ENCODE results near the gene SPSB1. TPM values are rescaled to one million over a fixed set of nuclear protein-coding genes. Genes with fewer than 3 reads are reported as not detected.
"Not testable (repeated sequence)": the region's sequence is repeated elsewhere in the genome, so short reads cannot be mapped to it uniquely, and the experiment has no call there.

SPSB1 gene
- total RNA-seq, 4 donors from 2014 or later = 40.0 to 82.1 (median 52.6) TPM

DNA sequence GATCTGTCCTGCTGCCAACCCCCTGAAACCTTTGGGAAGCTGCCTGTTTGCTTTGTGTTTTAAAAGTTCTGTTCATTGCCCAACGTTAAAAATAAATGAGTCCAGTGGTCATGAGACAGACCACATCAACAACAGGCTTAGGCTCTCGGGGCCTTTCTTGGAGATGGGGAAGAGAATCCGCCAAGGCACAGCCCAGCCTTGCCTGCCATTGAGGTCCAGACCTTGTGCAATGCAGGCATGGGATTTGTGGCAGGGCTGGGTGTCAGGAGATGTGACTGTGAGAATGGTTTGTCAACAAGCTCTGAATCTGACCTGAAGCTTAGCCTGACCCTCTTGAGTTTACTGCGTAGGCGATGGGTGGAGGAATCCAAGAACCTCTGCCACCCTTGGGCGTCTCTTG, 4.2 kb downstream of the SPSB1 start:
- peak overlapping the region in 1 of 4 donors; percentile 2 for H3K27ac ChIP-seq
- no peaks in the 10 kb centered on the region for H3K9me3 ChIP-seq
- intact Hi-C loops (cut with DNase I; ENCODE audit: low total_unique reads) (loop anchor here (10.0 kb wide), 1 partner anchor 78 kb away; no protein-coding TSS in a partner anchor), in situ Hi-C loops (cut with MboI; ENCODE audit: low pct_ligation_motif_present in 1 of 4, low pct_unique_long_range_greater_than_20kb in 1 of 4, low sequenced_read_pairs in 3 of 4) (loop anchor here in 1 of 4 donors (25.0 kb wide), 1 partner anchor 165 kb away; no protein-coding TSS in a partner anchor)
- DNase-seq = no peak
- no peak overlapping the region for H3K4me3 ChIP-seq
- H3K36me3 ChIP-seq = no peaks in the 10 kb centered on the region
- 85% methylated on average over 6 of the region's 6 CpGs; no CpG with 5 or more reads in 1 of the 2 donors for WGBS, 2 donors (ENCODE audit: low coverage in 1 of 2)
- TF ChIP-seq POLR2AphosphoS5 (IDR thresholded peaks at IDR 0.05) (peak in 1 of 3 donors; percentile 24), EP300 (IDR thresholded peaks at IDR 0.05; ENCODE audit: low read depth) (no peak)
- H3K4me1 ChIP-seq = peaks cover 32 to 64% (median 36%) of the 10 kb centered on the region in 4 donors
- H3K27me3 ChIP-seq = no peaks in the 10 kb centered on the region

GRCh38 chr1:9297831-9298230, 5.1 kb downstream of the SPSB1 start:
- no peak overlapping the region for H3K4me3 ChIP-seq
- no peaks in the 10 kb centered on the region for H3K36me3 ChIP-seq
- H3K27ac ChIP-seq = no peak overlapping the region
- DNase-seq = no peak
- H3K4me1 ChIP-seq = peaks cover 39 to 69% (median 44%) of the 10 kb centered on the region in 4 donors
- in situ Hi-C loops (cut with MboI; ENCODE audit: low pct_ligation_motif_present in 1 of 4, low pct_unique_long_range_greater_than_20kb in 1 of 4, low sequenced_read_pairs in 3 of 4) (loop anchor here in 1 of 4 donors (25.0 kb wide), 1 partner anchor 164 kb away; no protein-coding TSS in a partner anchor), intact Hi-C loops (cut with DNase I; ENCODE audit: low total_unique reads) (loop anchor here (10.0 kb wide), 1 partner anchor 77 kb away; no protein-coding TSS in a partner anchor)
- no peaks in the 10 kb centered on the region for H3K9me3 ChIP-seq
- H3K27me3 ChIP-seq = no peaks in the 10 kb centered on the region
- WGBS, 2 donors (ENCODE audit: low coverage in 1 of 2) = 46 to 76% methylated on average over 4 to 9 of the region's 9 CpGs
- TF ChIP-seq POLR2A (IDR thresholded peaks at IDR 0.05) (no peak), EP300 (IDR thresholded peaks at IDR 0.05; ENCODE audit: low read depth) (no peak), POLR2AphosphoS5 (IDR thresholded peaks at IDR 0.05) (no peak), CTCF (IDR thresholded peaks at IDR 0.05) (no peak)

- no peak overlapping the region for H3K27ac ChIP-seq
- WGBS, 2 donors (ENCODE audit: low coverage in 1 of 2) = 48 to 72% methylated on average over 3 of the region's 3 CpGs
- H3K4me1 ChIP-seq = peaks cover 44 to 73% (median 47%) of the 10 kb centered on the region in 4 donors
These were observed 5.6 kb downstream of the SPSB1 start for GRCh38 chr1:9298282-9298681.

GRCh38 chr1:9299571-9300541, 7.2 kb downstream of the SPSB1 start:
- DNase-seq = peak; percentile 77
- WGBS, 2 donors (ENCODE audit: low coverage in 1 of 2) = 75 to 86% methylated on average over 6 to 16 of the region's 16 CpGs
- not testable (repeated sequence) for H3K9me3 ChIP-seq, H3K27me3 ChIP-seq, H3K36me3 ChIP-seq, H3K4me3 ChIP-seq
- peak in 2 of 3 donors; percentile 47 to 70 for TF ChIP-seq POLR2AphosphoS5 (IDR thresholded peaks at IDR 0.05)
- Histone ChIP-seq H3K4me1 (peaks cover 44 to 69% (median 45%) of the 10 kb centered on the region in 4 donors), H3K27ac (peak overlapping the region; percentile 56 to 73 (median 60))
- in situ Hi-C loops (cut with MboI; ENCODE audit: low pct_ligation_motif_present in 1 of 4, low pct_unique_long_range_greater_than_20kb in 1 of 4, low sequenced_read_pairs in 3 of 4) (loop anchor here in 1 of 4 donors (25.0 kb wide), 1 partner anchor 162 kb away; no protein-coding TSS in a partner anchor), intact Hi-C loops (cut with DNase I; ENCODE audit: low total_unique reads) (loop anchor here (10.0 kb wide), 1 partner anchor 75 kb away; no protein-coding TSS in a partner anchor)

More at GRCh38 chr1:9298282-9298681, 5.6 kb downstream of the SPSB1 start:
- no peaks in the 10 kb centered on the region for H3K27me3 ChIP-seq
- in situ Hi-C loops (cut with MboI; ENCODE audit: low pct_ligation_motif_present in 1 of 4, low pct_unique_long_range_greater_than_20kb in 1 of 4, low sequenced_read_pairs in 3 of 4) = loop anchor here in 1 of 4 donors (25.0 kb wide), 1 partner anchor 164 kb away; no protein-coding TSS in a partner anchor
- no peaks in the 10 kb centered on the region for H3K36me3 ChIP-seq
- H3K9me3 ChIP-seq = no peaks in the 10 kb centered on the region
- TF ChIP-seq CTCF (IDR thresholded peaks at IDR 0.05) (no peak), POLR2AphosphoS5 (IDR thresholded peaks at IDR 0.05) (no peak), POLR2A (IDR thresholded peaks at IDR 0.05) (no peak), EP300 (IDR thresholded peaks at IDR 0.05; ENCODE audit: low read depth) (no peak)
- H3K4me3 ChIP-seq = no peak overlapping the region
- intact Hi-C loops (cut with DNase I; ENCODE audit: low total_unique reads) = loop anchor here (10.0 kb wide), 1 partner anchor 77 kb away; no protein-coding TSS in a partner anchor
- no peak for DNase-seq

DNA sequence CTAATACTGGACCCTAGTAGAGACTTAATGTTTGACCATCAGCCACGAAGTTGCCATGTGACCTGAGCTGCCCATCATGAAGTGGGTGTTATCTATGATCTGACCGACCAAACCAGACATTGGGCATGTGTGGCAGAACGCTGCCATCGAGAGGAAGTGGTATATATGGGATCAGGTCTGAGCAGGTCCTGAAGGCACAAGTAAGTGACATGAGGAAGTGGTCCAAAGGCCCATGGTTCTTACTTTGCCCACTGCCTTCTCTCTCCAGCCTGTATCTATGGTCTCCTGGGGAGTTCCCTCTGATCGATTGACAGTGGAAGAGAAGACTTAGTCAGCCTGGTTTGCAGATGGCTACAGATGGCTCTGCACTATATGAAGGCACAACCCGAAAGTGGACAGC, 7.9 kb downstream of the SPSB1 start:
- no peaks in the 10 kb centered on the region for H3K36me3 ChIP-seq
- in situ Hi-C loops (cut with MboI; ENCODE audit: low pct_ligation_motif_present in 1 of 4, low pct_unique_long_range_greater_than_20kb in 1 of 4, low sequenced_read_pairs in 3 of 4) (no loop called here), intact Hi-C loops (cut with DNase I; ENCODE audit: low total_unique reads) (no loop called here)
- H3K4me3 ChIP-seq = no peak overlapping the region
- 84% methylated on average over 6 of the region's 6 CpGs; no CpG with 5 or more reads in 1 of the 2 donors for WGBS, 2 donors (ENCODE audit: low coverage in 1 of 2)
- H3K9me3 ChIP-seq = no peaks in the 10 kb centered on the region
- TF ChIP-seq EP300 (IDR thresholded peaks at IDR 0.05; ENCODE audit: low read depth) (no peak), POLR2A (IDR thresholded peaks at IDR 0.05) (no peak), CTCF (IDR thresholded peaks at IDR 0.05) (no peak), POLR2AphosphoS5 (IDR thresholded peaks at IDR 0.05) (no peak)
- peak overlapping the region; percentile 56 to 73 (median 60) for H3K27ac ChIP-seq
- no peak for DNase-seq
- peaks cover 38 to 62% (median 38%) of the 10 kb centered on the region in 4 donors for H3K4me1 ChIP-seq
- H3K27me3 ChIP-seq = no peaks in the 10 kb centered on the region
